ENCODE data around the gene SEPTIN10. TPM values are rescaled to one million over a fixed set of nuclear protein-coding genes. Genes with fewer than 3 reads are reported as not detected.

SEPTIN10 gene
- total RNA-seq, 2 donors from 2014 or later = 3.9 to 6.2 TPM

GRCh38 chr2:109497463-109497862, 116.3 kb downstream of the SEPTIN10 start:
- Mint-ChIP-seq H3K4me3 (no peak overlapping the region), H3K36me3 (ENCODE audit: low read depth) (no peaks in the 10 kb centered on the region)
- ATAC-seq = no peak

GRCh38 chr2:109494351-109494750, 119.4 kb downstream of the SEPTIN10 start:
- Mint-ChIP-seq H3K4me1 (no peaks in the 10 kb centered on the region), H3K27me3 (peaks cover 5% of the 10 kb centered on the region), H3K27ac (no peak overlapping the region), H3K36me3 (ENCODE audit: low read depth) (no peaks in the 10 kb centered on the region), H3K4me3 (no peak overlapping the region)
- no peak for DNase-seq
- no peak for ATAC-seq
- H3K9me3 ChIP-seq (ENCODE audit: control insufficient read depth, low read length, poor library complexity, severe bottlenecking) = no peaks in the 10 kb centered on the region

More at GRCh38 chr2:109497463-109497862, 116.3 kb downstream of the SEPTIN10 start:
- H3K9me3 ChIP-seq (ENCODE audit: control insufficient read depth, low read length, poor library complexity, severe bottlenecking) = no peaks in the 10 kb centered on the region
- DNase-seq = no peak
- Mint-ChIP-seq H3K27ac (no peak overlapping the region), H3K4me1 (no peaks in the 10 kb centered on the region), H3K27me3 (peaks cover 5% of the 10 kb centered on the region)

- no peak overlapping the region for H3K4me3 Mint-ChIP-seq
- no peak for ATAC-seq
Measured at GRCh38 chr2:109493176-109493935, 120.4 kb downstream of the SEPTIN10 start.

More at GRCh38 chr2:109493176-109493935, 120.4 kb downstream of the SEPTIN10 start:
- Mint-ChIP-seq H3K4me1 (no peaks in the 10 kb centered on the region), H3K36me3 (ENCODE audit: low read depth) (no peaks in the 10 kb centered on the region), H3K27ac (no peak overlapping the region), H3K27me3 (peaks cover 6% of the 10 kb centered on the region)
- no peaks in the 10 kb centered on the region for H3K9me3 ChIP-seq (ENCODE audit: control insufficient read depth, low read length, poor library complexity, severe bottlenecking)
- no peak for DNase-seq

Other genes with a start within 250 kb of the SEPTIN10 start
- 1 to 10 TPM; 1.1 to 1.3 TPM for gene SOWAHC, start 398 bp upstream of the SEPTIN10 start, total RNA-seq
- 100 to 1,000 TPM; 176 to 218 TPM for gene RGPD5, start 180.3 kb upstream of the SEPTIN10 start, total RNA-seq